Neural cell (in vitro differentiated cells): ENCODE results near the gene MT1H. TPM values are rescaled to one million over a fixed set of nuclear protein-coding genes. Genes with fewer than 3 reads are reported as not detected.
"Not testable (repeated sequence)": the region's sequence is repeated elsewhere in the genome, so short reads cannot be mapped to it uniquely, and the experiment has no call there.

Source experiments
- H2AFZ ChIP-seq: fragments of 200-600, 300-800 bp; sonication (generic), shearing (Covaris generic); 2 replicates; pipeline ENCODE4 v1.6.0; 2014; ENCODE audit warnings: low read depth, mild to moderate bottlenecking, antibody characterized with exemption, low read length, moderate library complexity
- H3F3A ChIP-seq: fragments of 200-600 bp; shearing (Covaris generic); 2 replicates; pipeline ENCODE4 v1.6.1; 2016; ENCODE audit warnings: mild to moderate bottlenecking, moderate library complexity, mixed read lengths, antibody characterized with exemption, low read length; ENCODE audit not compliant: insufficient read depth, poor library complexity, severe bottlenecking
- H3K27ac ChIP-seq: fragments of 200-600, 300-800 bp; sonication (generic), shearing (Covaris generic); 2 replicates; pipeline ENCODE4 v1.5.1; 2014; ENCODE audit warnings: mild to moderate bottlenecking, low read length, moderate library complexity
- H3K27me3 ChIP-seq: fragments of 300-800, 200-600 bp; sonication (generic), shearing (Covaris generic); 2 replicates; pipeline ENCODE4 v1.6.0; 2014; ENCODE audit warnings: mild to moderate bottlenecking, low read depth, low read length, moderate library complexity; ENCODE audit not compliant: insufficient read depth
- H3K36me3 ChIP-seq: fragments of 300-800, 200-600 bp; sonication (generic), shearing (Covaris generic); 2 replicates; pipeline ENCODE4 v1.5.1; 2014; ENCODE audit warnings: mild to moderate bottlenecking, antibody characterized with exemption, low read length, moderate library complexity; ENCODE audit not compliant: insufficient read depth
- H3K4me2 ChIP-seq: fragments of 300-800, 200-600 bp; sonication (generic), shearing (Covaris generic); 2 replicates; pipeline ENCODE4 v1.6.0; 2014; ENCODE audit warnings: mild to moderate bottlenecking, low read length
- H3K4me3 ChIP-seq: fragments of 300-800, 200-600 bp; sonication (generic), shearing (Covaris generic); 2 replicates; pipeline ENCODE4 v1.5.1; 2014; ENCODE audit warnings: mild to moderate bottlenecking, low read length, moderate library complexity
- H3K79me2 ChIP-seq: fragments of 200-600 bp; shearing (Covaris generic); replicated peaks from 2 replicates; pipeline ENCODE4 v1.6.0; 2014; ENCODE audit warnings: mild to moderate bottlenecking, low read length, moderate library complexity; ENCODE audit not compliant: insufficient read depth
- H3K9ac ChIP-seq: fragments of 300-800, 200-600 bp; sonication (generic), shearing (Covaris generic); 2 replicates; pipeline ENCODE4 v1.6.1; 2016; ENCODE audit warnings: mild to moderate bottlenecking, low read length, mixed read lengths
- H3K9me2 ChIP-seq: fragments of 200-600 bp; shearing (Covaris generic); 2 replicates; pipeline ENCODE4 v1.6.1; 2016; ENCODE audit warnings: mild to moderate bottlenecking, low read length, mixed read lengths; ENCODE audit not compliant: insufficient read depth
- H3K9me3 ChIP-seq: fragments of 200-600, 300-800 bp; sonication (generic), shearing (Covaris generic); 2 replicates; pipeline ENCODE4 v1.6.1; 2016; ENCODE audit warnings: mild to moderate bottlenecking, mixed run types, low read length, moderate library complexity, mixed read lengths
- H4K20me1 ChIP-seq: fragments of 200-600 bp; shearing (Covaris generic); 2 replicates; pipeline ENCODE4 v1.6.1; 2016; ENCODE audit warnings: mild to moderate bottlenecking, mixed run types; ENCODE audit not compliant: insufficient read depth
- CTCF ChIP-seq: fragments of 450-650 bp; IDR thresholded peaks from 2 replicates; pipeline ENCODE4 v1.5.1; 2014; ENCODE audit warnings: antibody characterized with exemption, mild to moderate bottlenecking, moderate library complexity; ENCODE audit not compliant: poor library complexity, severe bottlenecking
- EP300 ChIP-seq: fragments of 450-650 bp; conservative IDR thresholded peaks from 2 replicates; pipeline ENCODE4 v1.6.1; 2014; ENCODE audit warnings: antibody characterized with exemption, mild to moderate bottlenecking, moderate library complexity; ENCODE audit not compliant: poor library complexity, severe bottlenecking
- EZH2 ChIP-seq: fragments of 200-600, 300-800 bp; shearing (Covaris generic), sonication (generic); IDR thresholded peaks from 2 replicates; pipeline ENCODE4 v1.6.1; 2014; ENCODE audit warnings: antibody characterized with exemption, low read length, borderline replicate concordance, mild to moderate bottlenecking; ENCODE audit not compliant: insufficient read depth, poor library complexity, severe bottlenecking
- MXI1 ChIP-seq: fragments of 450-650 bp; conservative IDR thresholded peaks from 2 replicates; pipeline ENCODE4 v1.6.1; 2014; ENCODE audit warnings: antibody characterized with exemption, mild to moderate bottlenecking; ENCODE audit not compliant: poor library complexity, severe bottlenecking
- POLR2AphosphoS5 ChIP-seq: IDR thresholded peaks from 2 replicates; pipeline ENCODE4 v1.6.1; 2012
- RAD21 ChIP-seq: fragments of 450-650 bp; conservative IDR thresholded peaks from 2 replicates; pipeline ENCODE4 v1.6.1; 2014; ENCODE audit warnings: antibody characterized with exemption, mild to moderate bottlenecking, moderate library complexity
- REST ChIP-seq: IDR thresholded peaks from 2 replicates; pipeline ENCODE4 v1.6.1; 2012; ENCODE audit warnings: borderline replicate concordance
- SMC3 ChIP-seq: fragments of 450-650 bp; conservative IDR thresholded peaks from 2 replicates; pipeline ENCODE4 v1.6.1; 2014; ENCODE audit warnings: antibody characterized with exemption, mild to moderate bottlenecking, moderate library complexity; ENCODE audit not compliant: poor library complexity
- TAF1 ChIP-seq: IDR thresholded peaks from 2 replicates; pipeline ENCODE4 v1.6.1; 2012; ENCODE audit warnings: low read depth
- polyA plus RNA-seq: library from polyadenylated mRNA; depleted of rRNA; stranded (reverse); fragments of >200 nt; gene quantifications from 2 replicates; pipeline ENCODE4 v1.2.3, GENCODE V29; 2014

The MT1H gene
- polyA plus RNA-seq, 1 donor from 2014 or later: not detected

DNA sequence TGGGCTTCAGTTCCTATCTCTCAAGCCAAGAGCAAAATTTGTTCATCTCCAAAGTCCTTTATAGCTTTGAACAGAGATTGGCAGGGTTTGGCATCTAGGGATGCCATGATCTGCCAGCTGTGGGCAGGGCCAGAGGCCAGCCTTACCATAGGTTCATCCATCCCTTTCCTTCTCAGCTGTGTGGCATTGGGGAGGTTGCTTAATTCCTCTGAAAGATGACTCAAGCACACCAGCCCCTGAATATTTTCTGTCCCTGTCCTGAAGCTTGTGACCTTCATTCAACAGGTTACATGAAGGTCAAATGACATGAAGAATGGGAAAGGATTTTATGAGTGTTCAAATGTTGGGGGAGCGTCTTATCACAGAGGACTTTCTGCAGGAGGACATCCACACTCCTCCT lies 5.1 kb upstream of the MT1H start (continued):
- TF ChIP-seq EZH2: no peak

- not testable (repeated sequence) for H2AFZ ChIP-seq, H3K27ac ChIP-seq, H3K4me3 ChIP-seq, H3K9me2 ChIP-seq, H3K4me2 ChIP-seq, H3F3A ChIP-seq, H3K36me3 ChIP-seq, H3K9me3 ChIP-seq, H4K20me1 ChIP-seq, H3K9ac ChIP-seq, H3K79me2 ChIP-seq
- peaks cover 100% of the 10 kb centered on the region for H3K27me3 ChIP-seq
Measured at GRCh38 chr16:56665286-56666261, 4.0 kb upstream of the MT1H start.

- no peak within 1 kb of the TSS for H3K4me2 ChIP-seq
- H3F3A ChIP-seq: no peaks in the 10 kb centered on the region
- no peaks in the 10 kb centered on the region for H3K79me2 ChIP-seq
- peaks cover 99% of the 10 kb centered on the region for H3K27me3 ChIP-seq
- no peaks in the 10 kb centered on the region for H3K9me2 ChIP-seq
- H3K4me3 ChIP-seq: peak within 1 kb of the TSS; percentile 46
- no peak within 1 kb of the TSS for H3K27ac ChIP-seq
- TF ChIP-seq TAF1: no peak
- TF ChIP-seq RAD21: no peak
- TF ChIP-seq POLR2AphosphoS5: no peak
- no peak for TF ChIP-seq EZH2
- TF ChIP-seq EP300: no peak
- TF ChIP-seq MXI1: no peak
- no peak for TF ChIP-seq SMC3
- no peak for TF ChIP-seq REST
- TF ChIP-seq CTCF: no peak
- H4K20me1 ChIP-seq: no peaks in the 10 kb centered on the region
- H3K9ac ChIP-seq: no peak within 1 kb of the TSS
- no peaks in the 10 kb centered on the region for H3K9me3 ChIP-seq
- no peaks in the 10 kb centered on the region for H3K36me3 ChIP-seq
- no peak within 1 kb of the TSS for H2AFZ ChIP-seq
Measured at GRCh38 chr16:56667581-56668571, 1.7 kb upstream of the MT1H start, which contains the start of gene MT1G. Gene MT1G, minus strand, starts transcription at chr16:56668065. Its CDS starts 72 bp downstream, at chr16:56667993.
